GM18511 (cell line): ENCODE data around the gene NUAK2.
"Not testable (repeated sequence)": the region's sequence is repeated elsewhere in the genome, so short reads cannot be mapped to it uniquely, and the experiment has no call there.

Experiments
- ATAC-seq: cut with Tn5 transposase; IDR thresholded peaks from one replicate; pipeline ENCODE4 v1.9.1; 2021; ENCODE audit warnings: mild to moderate bottlenecking, moderate library complexity; ENCODE audit not compliant: unreplicated experiment

The NUAK2 gene

GRCh38 chr1:205321162-205321958 is at the start of gene NUAK2:
Gene NUAK2, minus strand, starts transcription at chr1:205321745. Its CDS starts 117 bp downstream, at chr1:205321628.
- ATAC-seq = no peak

GRCh38 chr1:205370780-205371179 is 49.2 kb upstream of the NUAK2 start:
- ATAC-seq = no peak

- ATAC-seq = no peak
Measured at GRCh38 chr1:205369701-205370123, 48.2 kb upstream of the NUAK2 start.

GRCh38 chr1:205368478-205368877 is 46.9 kb upstream of the NUAK2 start:
- no peak for ATAC-seq

- ATAC-seq = no peak
Measured at GRCh38 chr1:205365945-205366463, 44.5 kb upstream of the NUAK2 start.

- not testable (repeated sequence) for ATAC-seq
Measured at GRCh38 chr1:205365086-205365485, 43.5 kb upstream of the NUAK2 start.

GRCh38 chr1:205360891-205361290 is 39.3 kb upstream of the NUAK2 start:
- ATAC-seq = no peak

GRCh38 chr1:205359771-205360565 is 38.4 kb upstream of the NUAK2 start:
- no peak for ATAC-seq

- no peak for ATAC-seq
Measured at GRCh38 chr1:205358579-205358978, 37.0 kb upstream of the NUAK2 start.

- ATAC-seq = no peak
Measured at GRCh38 chr1:205357567-205357966, 36.0 kb upstream of the NUAK2 start.

GRCh38 chr1:205356440-205357139 is 35.0 kb upstream of the NUAK2 start, which contains the start of gene KLHDC8A:
Gene KLHDC8A, minus strand, starts transcription at chr1:205356922. Its CDS starts 13,318 bp downstream, at chr1:205343604.
- ATAC-seq = no peak

- no peak for ATAC-seq
Measured at GRCh38 chr1:205355075-205355453, 33.5 kb upstream of the NUAK2 start.

GRCh38 chr1:205354259-205355074 is 32.9 kb upstream of the NUAK2 start:
- ATAC-seq = no peak

- no peak for ATAC-seq
Measured at GRCh38 chr1:205353612-205354011, 32.1 kb upstream of the NUAK2 start.

- no peak for ATAC-seq
Measured at GRCh38 chr1:205353191-205353590, 31.6 kb upstream of the NUAK2 start.

- ATAC-seq = no peak
Measured at GRCh38 chr1:205351984-205352713, 30.6 kb upstream of the NUAK2 start.

- no peak for ATAC-seq
Measured at GRCh38 chr1:205350691-205351141, 29.2 kb upstream of the NUAK2 start.

- ATAC-seq = no peak
Measured at GRCh38 chr1:205350124-205350523, 28.6 kb upstream of the NUAK2 start.
